Measurements from ENCODE around the gene PCDHGA5.

DNA sequence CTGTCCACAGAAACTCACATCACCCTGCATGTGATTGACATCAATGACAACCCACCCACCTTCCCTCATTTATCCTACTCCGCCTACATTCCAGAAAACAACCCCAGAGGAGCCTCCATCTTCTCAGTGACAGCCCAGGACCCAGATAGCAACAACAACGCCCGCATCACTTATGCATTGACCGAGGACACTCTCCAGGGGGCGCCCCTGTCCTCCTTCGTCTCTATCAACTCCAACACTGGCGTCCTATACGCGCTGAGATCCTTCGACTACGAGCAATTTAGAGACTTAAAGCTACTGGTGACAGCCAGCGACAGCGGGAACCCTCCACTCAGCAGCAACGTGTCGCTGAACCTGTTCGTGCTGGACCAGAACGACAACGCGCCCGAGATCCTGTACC is 18.6 kb upstream of the PCDHGA5 start:
- TF ChIP-seq EP300 (IDR thresholded peaks at IDR 0.05) = no peak
- no peak for TF ChIP-seq POLR2A (IDR thresholded peaks at IDR 0.05)

All from gastroesophageal sphincter (tissue), 2 donors.